Measurements from ENCODE around the gene LRPAP1. TPM values are rescaled to one million over a fixed set of nuclear protein-coding genes. Genes with fewer than 3 reads are reported as not detected.

Gene LRPAP1
- total RNA-seq (2022; extraction: Qiagen RNA extraction) = 123 to 134 TPM (median 132 TPM) in 5 replicates

GRCh38 chr4:3531879-3532750 lies at the start of gene LRPAP1:
TSS of gene LRPAP1 (minus strand) at chr4:3532422. CDS start at chr4:3532412, 10 bp downstream.

GRCh38 chr4:3462790-3463415 lies 69.3 kb downstream of the LRPAP1 start, which contains the start of gene DOK7:
TSS of gene DOK7 (plus strand) at chr4:3463306. CDS start at chr4:3463376, 70 bp downstream.

Other genes starting within 250 kb of the LRPAP1 start
- 8.8 to 12.4 TPM (median 10.7 TPM) in 5 replicates for gene RGS12, start 239.4 kb downstream of the LRPAP1 start, total RNA-seq (2022; extraction: Qiagen RNA extraction)
- 0.09 to 0.26 TPM (median 0.14 TPM) in 5 replicates for gene HGFAC, start 90.5 kb downstream of the LRPAP1 start, total RNA-seq (2022; extraction: Qiagen RNA extraction)
- 0.22 to 0.76 TPM (median 0.32 TPM) in 5 replicates for gene DOK7, start 69.1 kb downstream of the LRPAP1 start, total RNA-seq (2022; extraction: Qiagen RNA extraction)
- 5.9 to 11.0 TPM (median 10.6 TPM) in 5 replicates for gene ADRA2C, start 234.0 kb upstream of the LRPAP1 start, total RNA-seq (2022; extraction: Qiagen RNA extraction)

Measured in A549 treated with AZD2906 at 1 μM for 4 hours (cell line).